GM18858 (cell line): ENCODE measurements around the gene DNAH17.

ENCODE experiments used
- ATAC-seq: cut with Tn5 transposase; IDR thresholded peaks from one replicate; pipeline ENCODE4 v1.9.1; 2021; ENCODE audit not compliant: unreplicated experiment

The DNAH17 gene

DNA sequence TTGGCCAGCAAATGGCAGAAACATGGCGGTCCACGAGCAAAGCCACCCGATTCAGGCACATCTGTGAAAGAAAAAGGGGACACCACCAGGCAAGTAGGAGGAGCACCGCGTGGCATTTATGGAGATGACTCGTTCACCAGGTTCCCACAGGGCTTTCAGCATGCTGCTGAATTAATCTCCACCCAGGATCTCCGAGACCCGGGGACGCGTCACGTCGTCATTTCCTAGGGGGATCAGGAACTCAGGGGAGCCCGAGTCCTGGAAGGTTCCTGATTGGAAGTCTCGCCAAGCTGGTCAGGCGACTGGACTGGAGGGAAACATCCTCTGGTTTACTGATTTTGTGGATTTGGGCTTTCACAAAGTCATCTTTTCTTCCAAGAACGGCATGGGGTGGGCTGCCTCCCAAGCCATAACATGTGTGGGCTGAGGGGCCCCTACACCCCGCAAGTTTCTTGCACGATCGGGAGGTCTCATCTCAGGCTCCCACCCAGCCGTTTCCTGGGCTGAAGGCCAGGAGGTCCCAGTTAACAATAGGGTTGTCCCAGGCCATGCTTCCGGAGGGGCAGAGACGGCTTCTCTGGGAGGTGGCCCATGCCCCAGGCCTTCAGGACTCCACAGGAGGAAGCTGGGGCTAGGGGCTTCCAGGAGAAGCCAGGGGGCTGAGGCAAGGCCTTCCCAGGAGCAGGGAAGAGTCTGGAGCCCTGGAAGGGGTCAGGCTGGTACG lies 645 bp downstream of the DNAH17 start:
- ATAC-seq, result no peak

DNA sequence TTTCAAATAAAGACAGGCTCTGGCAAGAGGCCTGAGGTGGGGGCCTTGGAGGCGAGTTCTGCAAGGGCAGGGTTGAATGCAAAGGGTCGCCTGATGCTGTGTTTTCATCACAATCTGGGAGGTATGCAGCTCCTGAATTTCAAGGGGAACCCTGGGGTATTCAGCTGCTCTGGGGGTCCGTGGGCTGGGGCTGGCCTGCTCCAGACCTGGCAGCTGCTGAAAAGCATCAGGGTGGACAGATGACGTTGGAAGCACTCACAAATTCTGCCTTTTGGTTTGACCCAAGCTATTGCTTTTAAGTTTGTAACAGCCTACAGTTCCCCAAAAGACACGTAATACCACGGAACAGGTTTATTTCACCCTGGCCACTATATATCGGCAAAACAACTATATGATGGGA lies 1.3 kb downstream of the DNAH17 start:
- no peak for ATAC-seq

DNA sequence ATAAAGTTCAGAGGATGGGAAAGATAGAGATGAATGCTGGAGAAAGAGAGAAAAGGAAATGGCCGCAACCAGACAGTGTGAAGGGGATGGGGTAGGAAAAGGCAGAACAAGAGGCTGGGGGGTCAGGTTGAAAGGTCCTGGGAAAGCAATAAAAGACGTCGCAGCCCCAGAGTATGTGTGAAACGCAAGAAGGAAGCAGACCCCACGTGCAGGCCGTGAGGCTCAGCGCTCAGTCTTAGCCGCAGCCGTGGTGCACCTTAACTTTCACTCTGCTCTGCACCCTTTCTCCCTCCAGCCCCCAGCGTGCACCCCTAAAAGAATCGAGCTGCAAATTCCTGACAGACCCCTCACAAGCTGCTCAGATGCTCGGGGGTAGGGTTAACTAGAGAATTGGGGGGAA lies 1.9 kb downstream of the DNAH17 start:
- ATAC-seq, result no peak

DNA sequence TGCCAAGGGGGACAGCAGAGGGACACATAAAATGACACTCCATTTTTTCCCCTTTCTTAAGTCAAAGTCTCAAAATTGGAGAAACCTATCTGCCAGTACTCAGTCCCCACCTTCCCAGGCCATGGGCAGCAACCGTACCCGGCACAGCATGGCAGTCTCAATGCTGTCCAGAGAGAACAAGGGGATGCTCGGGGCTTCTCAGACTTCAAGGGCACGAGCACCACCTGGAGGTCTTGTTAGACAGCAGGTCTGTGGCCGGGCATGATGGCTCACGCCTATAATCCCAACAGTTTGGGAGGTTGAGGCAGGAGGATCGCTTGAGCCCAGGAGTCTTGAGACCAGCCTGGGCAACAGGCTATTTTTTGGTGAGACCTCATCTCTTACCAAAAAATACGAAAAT lies 3.2 kb downstream of the DNAH17 start:
- no peak for ATAC-seq

DNA sequence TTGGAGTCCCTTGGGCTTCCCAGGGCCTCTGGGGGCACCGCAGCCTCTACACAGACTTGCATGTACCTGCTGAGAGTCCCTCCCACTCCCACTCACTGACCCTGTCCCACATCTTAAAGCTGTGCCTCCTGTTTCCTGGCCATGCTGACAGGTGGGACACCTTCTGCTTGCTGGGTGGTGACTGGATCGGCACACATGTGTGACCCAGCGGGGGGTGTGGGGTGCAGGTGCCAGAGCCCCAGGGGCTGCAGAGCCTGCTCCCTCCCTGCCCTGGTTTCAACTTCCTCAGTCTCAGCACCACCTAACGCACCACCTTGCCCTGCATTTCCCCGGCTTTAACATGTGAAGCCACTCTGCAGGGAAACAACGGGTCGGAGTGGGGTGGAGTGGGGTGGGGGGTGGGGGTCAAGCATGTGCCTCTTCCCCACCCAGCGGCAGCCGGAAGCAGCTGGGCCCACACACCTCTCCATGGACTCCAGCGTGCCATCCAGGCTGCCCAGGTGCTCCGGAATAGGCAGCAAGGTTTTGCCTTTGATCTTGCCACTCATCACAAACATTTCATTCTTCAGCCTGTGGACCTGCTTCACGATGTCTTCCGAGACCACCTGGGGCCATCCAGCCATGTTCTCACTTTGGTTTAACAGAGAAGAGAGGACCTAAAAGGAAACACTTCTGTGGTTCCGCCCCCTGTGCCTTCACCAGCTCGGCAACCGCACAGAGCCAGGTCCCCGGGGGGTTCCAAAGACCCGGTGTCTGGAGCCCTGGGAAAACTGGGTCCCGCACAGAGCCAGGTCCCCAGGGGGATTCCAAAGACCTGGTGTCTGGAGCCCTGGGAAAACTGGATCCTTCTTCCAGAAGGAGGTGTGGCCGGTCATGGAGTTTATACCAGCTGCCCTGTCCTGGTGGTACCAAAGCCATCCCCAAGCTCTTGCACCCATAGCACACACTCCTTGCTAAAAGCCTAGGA lies 4.7 kb downstream of the DNAH17 start:
- no peak for ATAC-seq

DNA sequence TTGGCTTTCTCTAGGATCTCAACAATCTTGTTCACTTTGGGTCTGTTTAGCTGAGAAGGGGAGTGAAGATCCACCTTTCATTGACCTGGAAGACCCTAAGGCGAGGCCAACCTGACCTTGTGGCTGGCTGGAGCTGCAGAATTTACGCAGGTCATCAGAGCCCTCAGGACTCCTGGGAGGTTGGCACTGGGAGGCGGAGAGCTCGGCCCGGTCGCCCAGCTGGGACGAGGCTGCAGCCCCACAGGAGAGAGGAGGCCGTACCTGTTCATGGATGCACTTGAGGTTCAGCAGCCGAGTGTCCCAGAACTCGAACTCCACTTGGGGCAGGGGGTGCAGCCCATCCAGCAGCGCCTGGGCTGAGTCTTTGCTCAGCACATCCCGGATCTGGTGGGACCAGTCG lies 5.9 kb downstream of the DNAH17 start:
- ATAC-seq, result no peak

DNA sequence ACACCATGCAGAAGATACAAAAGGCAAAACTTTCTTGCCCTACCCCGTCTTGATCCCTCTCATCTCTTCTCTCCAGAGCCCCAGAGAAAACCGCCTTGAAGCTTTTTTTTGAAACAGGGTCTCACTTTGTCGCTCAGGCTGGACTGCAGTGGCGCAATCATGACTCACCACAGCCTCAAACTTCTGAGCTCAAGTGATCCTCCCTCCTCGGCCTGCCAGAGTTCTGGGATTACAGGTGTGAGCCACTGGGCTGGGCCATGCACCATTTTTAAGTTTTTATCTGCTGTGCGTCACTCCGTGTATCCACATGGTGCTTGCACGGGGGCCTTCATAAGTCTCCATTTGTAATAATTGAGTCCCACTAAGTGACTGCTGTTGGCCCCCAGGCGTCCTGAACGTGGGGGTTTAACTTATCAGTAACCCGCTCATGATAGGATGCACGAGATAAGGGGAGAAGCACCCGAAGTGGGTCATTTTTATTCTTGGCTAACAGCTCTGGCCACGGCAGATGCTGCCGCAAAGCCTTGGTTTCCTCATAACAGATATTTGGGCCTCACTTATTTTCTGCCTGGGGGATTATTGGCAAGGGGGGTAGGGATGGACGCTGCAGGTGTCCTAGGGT lies 8.6 kb downstream of the DNAH17 start:
- no peak for ATAC-seq

DNA sequence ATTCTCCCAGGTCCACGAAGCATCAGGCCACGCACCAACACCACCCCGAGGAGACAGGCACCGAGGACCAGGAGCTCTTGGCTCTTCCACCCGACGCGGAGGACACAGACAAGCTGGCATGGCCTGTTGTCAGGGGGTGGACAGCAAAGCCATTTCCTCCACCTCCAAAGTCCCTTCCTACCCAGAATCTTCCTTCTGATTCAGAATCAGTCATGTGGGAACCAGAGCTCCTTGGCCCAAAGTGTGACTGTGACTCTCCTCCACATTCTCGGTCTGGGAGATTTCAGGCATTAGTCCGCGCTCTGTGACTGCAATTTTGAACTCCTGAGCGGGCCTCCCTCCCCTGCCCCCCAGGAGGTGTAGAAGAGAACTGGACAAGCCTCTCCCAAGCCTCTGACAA lies 9.2 kb downstream of the DNAH17 start:
- ATAC-seq, result no peak

DNA sequence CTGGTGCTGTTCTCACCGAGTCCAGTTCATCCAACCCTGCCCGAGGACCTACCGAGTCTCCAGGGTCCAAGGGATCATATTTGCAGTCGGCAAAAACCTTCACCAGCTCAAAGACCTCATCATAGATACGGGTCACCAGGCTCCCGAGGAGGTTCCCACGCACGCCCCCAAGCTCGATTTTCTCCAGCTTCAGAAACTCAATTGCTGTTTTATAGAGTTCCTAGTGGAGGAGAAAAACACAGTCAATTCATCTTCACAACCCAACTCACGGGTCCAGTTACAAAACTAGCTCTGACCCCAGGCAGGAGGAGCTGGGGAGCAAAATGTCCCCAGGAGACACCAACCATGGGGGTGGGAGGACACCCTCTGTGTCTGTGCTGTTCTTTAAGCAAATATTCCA lies 10.2 kb downstream of the DNAH17 start:
- no peak for ATAC-seq

DNA sequence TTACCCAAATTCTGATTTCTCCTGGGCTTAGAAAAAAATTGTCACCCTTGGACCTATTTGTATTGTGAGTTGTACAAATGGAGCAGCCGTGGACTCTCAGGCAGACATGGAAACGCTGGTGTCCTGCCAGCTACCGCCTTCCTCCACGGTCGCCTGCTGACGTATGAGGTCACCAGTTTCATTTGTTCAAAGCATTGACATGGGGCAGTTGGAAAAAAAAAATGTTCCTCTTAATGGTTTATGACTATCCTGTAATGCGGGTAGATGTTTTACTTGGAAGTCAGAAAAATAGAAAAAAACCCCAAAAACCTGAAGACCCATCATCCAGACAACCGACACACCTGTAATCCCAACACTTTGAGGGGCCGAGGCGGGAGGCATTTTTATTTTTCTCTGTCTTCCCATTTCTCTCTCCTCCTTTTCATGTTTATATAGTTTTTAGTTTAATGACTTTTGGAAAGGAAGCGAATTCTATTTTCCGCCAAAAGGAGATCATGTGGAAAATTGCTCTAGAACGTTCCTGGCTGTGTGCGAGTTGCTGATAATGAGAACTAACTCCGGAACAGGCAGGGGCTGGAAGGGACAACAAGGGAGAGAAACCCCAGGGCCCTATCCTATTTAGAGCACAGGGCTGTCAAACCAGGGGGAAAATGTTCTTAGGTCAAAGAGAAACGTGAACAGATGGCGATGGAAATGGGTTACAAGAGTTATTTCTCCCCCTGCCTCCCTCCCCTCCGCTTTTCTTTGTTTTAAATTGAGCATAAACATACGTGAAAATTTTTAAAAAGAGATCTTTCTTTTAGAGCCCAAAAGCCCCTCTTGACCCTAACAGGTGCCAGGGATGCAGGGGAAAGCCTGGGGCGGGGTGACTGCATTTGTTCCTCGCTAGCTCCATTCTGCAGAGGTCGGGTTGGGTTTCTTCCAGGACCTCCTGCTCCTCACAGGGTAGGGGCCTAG lies 13.7 kb downstream of the DNAH17 start:
- ATAC-seq, result no peak

DNA sequence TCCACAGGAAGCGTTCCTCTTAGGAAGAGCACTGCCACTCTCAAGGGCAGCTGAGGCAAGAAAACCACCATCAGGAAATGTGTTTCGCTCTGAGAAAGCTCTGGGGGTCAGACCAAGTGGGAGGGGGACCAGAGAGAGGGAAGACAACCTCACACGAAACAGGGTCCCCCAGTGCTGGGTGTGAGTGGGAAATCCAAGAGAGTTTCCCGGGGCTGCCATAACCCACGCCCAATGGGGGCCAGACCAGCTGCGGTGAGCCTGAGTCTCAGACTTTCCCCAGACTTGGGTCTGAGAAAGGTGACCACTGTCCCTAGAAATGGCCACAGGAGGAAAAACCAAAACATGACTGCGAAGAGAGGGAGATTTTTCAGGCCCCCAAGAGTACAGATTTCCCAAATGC lies 14.5 kb downstream of the DNAH17 start:
- no peak for ATAC-seq

DNA sequence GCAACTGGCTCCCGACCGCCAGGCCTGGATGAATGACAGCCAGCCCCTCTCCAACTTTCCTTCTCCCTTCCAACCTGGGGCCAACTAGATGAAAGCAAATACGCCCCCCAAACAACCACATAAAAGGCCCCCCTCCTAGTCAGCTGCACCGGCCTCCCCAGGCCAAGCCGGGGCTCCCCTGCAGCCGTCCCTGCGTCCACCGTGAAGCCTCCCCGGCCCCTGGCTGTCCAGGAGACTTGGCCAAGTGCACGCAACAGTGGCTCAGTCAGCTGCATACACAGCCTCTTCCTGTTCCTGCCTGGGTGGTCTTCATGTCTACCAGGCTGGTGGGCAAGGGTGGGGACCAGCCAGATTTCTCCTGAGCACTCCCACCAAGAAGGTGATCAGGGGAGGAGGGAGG lies 16.0 kb downstream of the DNAH17 start:
- ATAC-seq, result no peak

DNA sequence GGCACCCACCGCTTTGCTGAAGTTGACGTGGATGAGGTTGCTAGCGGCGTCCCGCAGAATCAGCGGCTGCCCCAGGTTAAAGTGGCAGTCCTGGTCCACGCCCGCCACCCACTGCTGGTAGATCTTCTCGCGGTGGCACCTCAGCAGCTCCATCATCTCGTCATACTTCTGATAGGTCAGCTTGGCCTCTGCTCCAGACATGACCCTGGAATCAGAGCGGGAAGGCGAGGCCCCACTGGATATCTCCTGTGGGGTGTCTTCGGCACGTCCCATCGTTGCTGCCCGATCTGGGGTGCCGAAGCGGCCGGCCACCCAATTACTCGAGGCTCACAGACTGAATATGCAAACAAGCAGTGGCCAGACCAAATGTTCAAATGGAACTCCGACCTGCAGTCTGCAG lies 16.5 kb downstream of the DNAH17 start:
- ATAC-seq, result no peak

DNA sequence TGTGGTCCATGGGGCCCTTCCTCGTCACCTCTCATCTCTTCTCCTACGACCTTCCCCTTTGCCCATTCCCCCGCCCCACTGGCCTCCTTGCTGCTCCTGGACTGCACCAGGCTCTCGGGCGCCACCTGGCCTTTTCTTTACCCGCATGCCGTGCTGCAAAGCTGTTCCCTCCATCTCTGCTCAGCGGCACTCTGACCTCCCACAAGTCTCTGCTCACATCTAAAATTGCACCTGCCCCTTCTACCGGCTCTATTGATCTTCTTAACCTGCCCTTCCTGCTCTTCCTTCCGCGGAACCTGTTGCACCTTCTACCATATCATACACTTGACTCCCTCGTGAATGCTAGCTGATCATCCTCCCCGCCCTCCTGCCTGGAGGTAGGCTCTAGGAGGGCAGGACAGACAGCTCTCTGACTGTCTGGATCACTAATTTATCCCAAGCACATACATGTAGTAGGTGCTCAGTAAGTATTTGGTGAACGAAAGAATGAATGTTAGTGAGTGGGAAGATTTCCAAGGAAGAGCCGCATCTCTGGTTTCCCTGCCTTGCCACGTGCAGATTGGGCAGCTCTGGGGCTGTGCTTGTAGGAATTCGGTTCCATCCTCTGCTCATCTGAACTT lies 17.3 kb downstream of the DNAH17 start:
- no peak for ATAC-seq

DNA sequence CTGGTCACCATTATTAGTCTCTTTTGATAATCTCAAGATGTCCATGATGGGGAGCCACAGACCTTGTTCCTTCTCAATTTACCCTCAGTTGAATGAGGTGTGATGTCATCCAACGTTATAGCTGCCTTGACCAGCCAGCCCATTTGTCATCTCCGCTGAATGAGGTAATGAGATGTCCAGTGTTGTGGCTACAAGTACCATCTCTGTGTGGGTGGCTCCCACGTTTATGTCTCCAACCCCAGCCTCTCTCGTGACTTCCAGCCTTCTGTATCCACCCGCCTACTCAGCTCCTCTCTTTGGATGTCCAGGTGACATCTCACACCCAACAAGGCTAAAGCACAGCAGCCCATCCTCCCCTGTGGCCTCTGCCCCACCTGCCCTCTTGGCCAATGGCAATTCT lies 18.2 kb downstream of the DNAH17 start:
- ATAC-seq, result no peak

DNA sequence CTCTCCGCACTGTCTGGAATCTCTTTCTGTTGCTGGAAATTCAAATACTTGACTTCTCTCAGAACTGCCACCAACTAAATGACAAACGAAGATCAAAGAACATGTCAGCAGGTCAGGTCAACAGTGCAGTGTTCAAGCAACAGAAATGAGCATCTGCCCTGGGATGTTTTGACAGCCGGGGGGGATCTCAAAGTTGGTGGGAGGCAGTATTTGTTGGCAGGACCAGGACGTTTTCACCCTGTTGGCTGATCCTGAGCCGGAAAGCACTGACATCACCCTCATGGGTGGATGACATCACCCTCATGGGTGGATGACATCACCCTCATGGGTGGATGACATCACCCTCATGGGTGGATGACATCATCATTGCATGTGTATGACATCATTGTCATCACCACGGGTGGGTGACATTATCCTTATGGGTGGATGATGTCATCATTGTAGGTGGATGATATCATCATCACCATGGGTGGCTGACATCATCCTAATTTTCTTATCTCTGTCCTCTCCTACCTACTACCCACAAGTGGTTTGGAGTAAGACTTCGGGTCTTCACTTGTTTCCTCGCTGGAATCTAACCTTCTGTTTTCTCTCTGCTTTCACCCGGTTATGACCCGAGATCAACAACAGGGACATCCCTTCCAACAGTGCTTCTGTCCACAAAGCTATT lies 18.9 kb downstream of the DNAH17 start:
- ATAC-seq, result no peak

DNA sequence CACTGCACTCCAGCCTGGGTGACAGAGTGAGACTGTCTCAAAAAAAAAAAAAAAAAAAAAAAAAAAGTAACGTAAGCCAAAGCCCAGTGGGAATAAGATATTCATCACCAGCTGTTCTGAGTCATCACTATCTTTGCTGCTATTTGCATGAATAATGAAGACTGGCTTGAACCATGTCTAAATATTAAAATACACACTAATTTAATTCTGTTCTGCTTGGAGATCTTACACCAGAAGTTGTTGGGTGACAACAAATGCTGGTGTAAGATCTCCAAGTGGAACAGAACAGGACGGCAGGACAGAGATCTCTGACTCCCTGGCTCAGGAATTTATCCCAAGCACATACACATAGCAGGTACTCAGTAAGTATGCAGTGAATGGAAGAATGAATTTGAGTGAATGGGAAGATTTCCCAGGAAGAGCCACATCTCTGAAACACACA lies 19.6 kb downstream of the DNAH17 start:
- no peak for ATAC-seq

DNA sequence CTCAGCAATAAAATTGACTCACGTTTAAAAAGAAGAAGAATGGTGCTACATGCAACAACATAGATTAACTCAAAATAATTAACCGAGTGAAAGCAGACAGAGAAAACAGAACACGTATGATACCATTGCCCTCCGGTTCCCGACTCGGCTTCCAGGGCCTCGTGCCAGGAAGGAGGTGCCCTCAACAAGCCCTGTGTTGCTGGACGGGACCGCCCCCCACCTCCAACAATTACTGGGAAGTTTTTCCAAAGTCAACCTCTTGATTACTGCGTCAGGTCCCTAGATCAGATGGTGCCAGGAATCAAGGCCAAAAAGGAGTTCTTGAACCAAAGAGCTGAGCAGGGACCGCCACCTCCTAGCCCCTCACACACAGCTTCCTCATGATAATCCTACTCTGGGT lies 20.4 kb downstream of the DNAH17 start:
- no peak for ATAC-seq

DNA sequence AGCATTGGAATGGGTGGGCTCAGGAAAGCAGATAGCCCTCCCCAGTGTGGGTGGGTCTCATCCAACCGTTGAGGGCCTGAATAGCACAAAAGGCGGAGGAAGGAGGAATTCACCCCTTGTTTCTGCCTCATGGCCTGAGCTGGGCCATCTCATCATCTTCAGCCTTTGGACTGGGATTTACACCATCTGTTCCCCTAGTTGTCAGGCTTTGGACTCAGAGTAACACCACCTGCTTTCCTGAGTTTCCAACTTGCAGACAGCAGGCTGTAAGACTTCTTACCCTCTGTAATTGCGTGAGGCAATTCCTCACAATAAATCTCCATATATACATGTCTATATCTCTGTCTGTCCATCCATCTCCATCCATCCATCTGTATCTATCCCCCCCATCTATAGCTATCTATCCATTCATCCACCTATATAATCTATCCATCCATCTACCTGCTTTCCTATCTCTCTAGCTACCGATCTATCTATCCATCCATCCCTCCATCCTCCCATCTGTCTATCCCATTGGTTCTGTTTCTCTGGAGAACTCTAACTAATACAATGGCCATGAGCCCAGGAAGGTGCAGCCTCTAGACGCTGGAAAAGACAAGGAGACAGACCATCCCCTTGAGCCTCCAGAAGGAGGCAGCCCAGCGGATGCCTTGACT lies 21.3 kb downstream of the DNAH17 start:
- no peak for ATAC-seq
